Keratinocyte (primary cell): ENCODE data around the gene MUC5B. TPM values are rescaled to one million over a fixed set of nuclear protein-coding genes. Genes with fewer than 3 reads are reported as not detected.

Source experiments
- DNase-seq: peaks from one replicate; pipeline ENCODE4 v3.0.0-alpha.2; 2011; ENCODE audit warnings: low read depth, missing footprints, low spot score
- FAIRE-seq: peaks from 2 replicates; lab custom pipeline; 2011; peaks lifted over from hg19 to GRCh38; lab: Jason Lieb, UNC
- H2AFZ ChIP-seq: 2 replicates; pipeline ENCODE4 v1.6.0; 2012; ENCODE audit warnings: low read length, control low read depth, inconsistent platforms; ENCODE audit not compliant: control insufficient read depth
- H3K27ac ChIP-seq: 2 replicates; pipeline ENCODE4 v1.5.1; 2011; ENCODE audit warnings: low read length; ENCODE audit not compliant: control insufficient read depth, insufficient read depth
- H3K27me3 ChIP-seq: 3 replicates; pipeline ENCODE4 v1.6.0; 2011; ENCODE audit warnings: low read length; ENCODE audit not compliant: control insufficient read depth, insufficient read depth; ENCODE audit errors: extremely low read depth
- H3K36me3 ChIP-seq, 2 experiments: 2 replicates in 1 of 2; 3 replicates in 1 of 2; pipeline ENCODE4 v1.5.1; 2011; ENCODE audit warnings: low read length in 2 of 2, mild to moderate bottlenecking in 1 of 2; ENCODE audit not compliant: control insufficient read depth in 2 of 2, insufficient read depth in 2 of 2; ENCODE audit errors: extremely low read depth in 1 of 2
- H3K4me1 ChIP-seq: 3 replicates; pipeline ENCODE4 v1.5.1; 2011; ENCODE audit warnings: low read length; ENCODE audit not compliant: control insufficient read depth, insufficient read depth; ENCODE audit errors: extremely low read depth
- H3K4me2 ChIP-seq: 3 replicates; pipeline ENCODE4 v1.6.0; 2011; ENCODE audit warnings: low read depth, low read length; ENCODE audit not compliant: control insufficient read depth, insufficient read depth; ENCODE audit errors: extremely low read depth
- H3K4me3 ChIP-seq, 3 experiments: fragments of 200-600 bp in 1 of 3; sonication (generic) in 1 of 3; 2 replicates in 2 of 3; 3 replicates in 1 of 3; pipeline ENCODE4 v1.5.1; 2011 to 2016; ENCODE audit warnings: low read length in 3 of 3, mild to moderate bottlenecking in 3 of 3, control low read depth in 2 of 3, inconsistent platforms in 1 of 3, low read depth in 1 of 3, mixed read lengths in 1 of 3, mixed run types in 1 of 3, moderate library complexity in 1 of 3; ENCODE audit not compliant: control insufficient read depth in 2 of 3, insufficient read depth in 2 of 3; ENCODE audit errors: extremely low read depth in 1 of 3
- H3K79me2 ChIP-seq: 2 replicates; pipeline ENCODE4 v1.6.0; 2012; ENCODE audit warnings: low read length; ENCODE audit not compliant: control insufficient read depth, insufficient read depth
- H3K9ac ChIP-seq: 3 replicates; pipeline ENCODE4 v1.6.0; 2011; ENCODE audit warnings: low read length; ENCODE audit not compliant: control insufficient read depth, insufficient read depth; ENCODE audit errors: extremely low read depth
- H3K9me1 ChIP-seq: 3 replicates; pipeline ENCODE4 v1.6.0; 2011; ENCODE audit warnings: low read length; ENCODE audit not compliant: control insufficient read depth, insufficient read depth; ENCODE audit errors: extremely low read depth
- H3K9me3 ChIP-seq: 2 replicates; pipeline ENCODE4 v1.5.1; 2012; ENCODE audit warnings: low read depth, low read length; ENCODE audit not compliant: control insufficient read depth
- H4K20me1 ChIP-seq: 3 replicates; pipeline ENCODE4 v1.6.0; 2011; ENCODE audit warnings: low read length; ENCODE audit not compliant: control insufficient read depth, insufficient read depth; ENCODE audit errors: extremely low read depth
- EZH2 ChIP-seq: IDR thresholded peaks from one replicate; pipeline ENCODE4 v1.6.1; 2012; ENCODE audit warnings: inconsistent platforms, mild to moderate bottlenecking, low read length, moderate library complexity
- dilution Hi-C: fragments of 300-500 bp; cut with MboI; formaldehyde crosslinking; loops from one replicate; pipeline ENCODE4 v1.7.0; 2020; ENCODE audit warnings: low sequenced_read_pairs; ENCODE audit not compliant: extremely low pct_ligation_motif_present
- polyA plus RNA-seq, 5 experiments: library from polyadenylated mRNA; depleted of rRNA in 3 of 5; stranded (reverse) in 3 of 5; stranded (forward) in 1 of 5; unstranded in 1 of 5; fragments of >200 nt; gene quantifications; 1 replicate in 1 of 5; 2 replicates in 3 of 5; 3 replicates in 1 of 5; pipeline versions ENCODE4 v1.2.1 to v1.2.3, GENCODE V29; 2011 to 2012; ENCODE audit warnings: missing spikeins in 2 of 5, low read depth in 1 of 5, low replicate concordance in 1 of 5
- TF ChIP-seq, protein P1 (sequence below), 3 experiments: IDR thresholded peaks in 1 of 3; conservative IDR thresholded peaks in 1 of 3; optimal IDR thresholded peaks in 1 of 3; 2 replicates in 2 of 3; 3 replicates in 1 of 3; pipeline versions ENCODE3 to v1.5.1; 2011; ENCODE audit warnings: low read length in 3 of 3, mild to moderate bottlenecking in 3 of 3, moderate library complexity in 2 of 3, control low read depth in 1 of 3, inconsistent platforms in 1 of 3; ENCODE audit not compliant: insufficient read depth in 2 of 3; ENCODE audit errors: extremely low read depth in 1 of 3

The MUC5B gene
- polyA plus RNA-seq, 1 donor (not counting 4 experiments of a cell fraction or from before 2014, with no cell fraction given) = not detected

- H3K27ac ChIP-seq = no peak overlapping the region
- no peaks in the 10 kb centered on the region for H3K36me3 ChIP-seq
- no peaks in the 10 kb centered on the region for H3K27me3 ChIP-seq
- H2AFZ ChIP-seq = no peak overlapping the region
- no peaks in the 10 kb centered on the region for H3K9me3 ChIP-seq
- H3K79me2 ChIP-seq = no peaks in the 10 kb centered on the region
- dilution Hi-C loops = no loop called here
- H3K9me1 ChIP-seq = no peaks in the 10 kb centered on the region
- H3K4me3 ChIP-seq = no peak overlapping the region
- H3K4me1 ChIP-seq = no peaks in the 10 kb centered on the region
- H3K4me2 ChIP-seq = no peak overlapping the region
- FAIRE-seq = no peak
- H3K9ac ChIP-seq = no peak overlapping the region
- H4K20me1 ChIP-seq = no peaks in the 10 kb centered on the region
- TF ChIP-seq, protein P1, sequence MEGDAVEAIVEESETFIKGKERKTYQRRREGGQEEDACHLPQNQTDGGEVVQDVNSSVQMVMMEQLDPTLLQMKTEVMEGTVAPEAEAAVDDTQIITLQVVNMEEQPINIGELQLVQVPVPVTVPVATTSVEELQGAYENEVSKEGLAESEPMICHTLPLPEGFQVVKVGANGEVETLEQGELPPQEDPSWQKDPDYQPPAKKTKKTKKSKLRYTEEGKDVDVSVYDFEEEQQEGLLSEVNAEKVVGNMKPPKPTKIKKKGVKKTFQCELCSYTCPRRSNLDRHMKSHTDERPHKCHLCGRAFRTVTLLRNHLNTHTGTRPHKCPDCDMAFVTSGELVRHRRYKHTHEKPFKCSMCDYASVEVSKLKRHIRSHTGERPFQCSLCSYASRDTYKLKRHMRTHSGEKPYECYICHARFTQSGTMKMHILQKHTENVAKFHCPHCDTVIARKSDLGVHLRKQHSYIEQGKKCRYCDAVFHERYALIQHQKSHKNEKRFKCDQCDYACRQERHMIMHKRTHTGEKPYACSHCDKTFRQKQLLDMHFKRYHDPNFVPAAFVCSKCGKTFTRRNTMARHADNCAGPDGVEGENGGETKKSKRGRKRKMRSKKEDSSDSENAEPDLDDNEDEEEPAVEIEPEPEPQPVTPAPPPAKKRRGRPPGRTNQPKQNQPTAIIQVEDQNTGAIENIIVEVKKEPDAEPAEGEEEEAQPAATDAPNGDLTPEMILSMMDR (optimal IDR thresholded peaks at IDR 0.05 in 1 of 3, IDR thresholded peaks at IDR 0.05 in 1 of 3, conservative IDR thresholded peaks at IDR 0.05 in 1 of 3; ENCODE audit: extremely low read depth in 1 of 3, insufficient read depth in 2 of 3, low read length in 3 of 3) = no peak
- no peak for TF ChIP-seq EZH2
- no peak for DNase-seq
These were observed 14.8 kb upstream of the MUC5B start for GRCh38 chr11:1208144-1208393.

- dilution Hi-C loops = no loop called here
- Histone ChIP-seq H3K79me2 (no peaks in the 10 kb centered on the region), H3K27me3 (no peaks in the 10 kb centered on the region), H3K27ac (no peak overlapping the region), H2AFZ (no peak overlapping the region), H3K4me1 (no peaks in the 10 kb centered on the region), H3K9ac (no peak overlapping the region), H3K4me3 (no peak overlapping the region), H4K20me1 (no peaks in the 10 kb centered on the region), H3K9me3 (no peaks in the 10 kb centered on the region), H3K4me2 (no peak overlapping the region), H3K9me1 (no peaks in the 10 kb centered on the region), H3K36me3 (no peaks in the 10 kb centered on the region)
- TF ChIP-seq EZH2 = no peak
- TF ChIP-seq, protein P1 (optimal IDR thresholded peaks at IDR 0.05 in 1 of 3, IDR thresholded peaks at IDR 0.05 in 1 of 3, conservative IDR thresholded peaks at IDR 0.05 in 1 of 3; ENCODE audit: extremely low read depth in 1 of 3, insufficient read depth in 2 of 3, low read length in 3 of 3) = no peak
- no peak for DNase-seq
- no peak for FAIRE-seq
These were observed 14.2 kb upstream of the MUC5B start for GRCh38 chr11:1208394-1209261.
